ENCODE measurements around the gene PSPH. TPM values are rescaled to one million over a fixed set of nuclear protein-coding genes. Genes with fewer than 3 reads are reported as not detected.

PSPH gene
- total RNA-seq, 2 donors from 2014 or later, result 4.6 to 14.3 TPM

GRCh38 chr7:56063500-56063881 is 12.2 kb upstream of the PSPH start:
- 51 to 54% methylated on average over 7 of the region's 7 CpGs for WGBS, 2 donors
- peaks cover 0 to 19% of the 10 kb centered on the region in 2 donors for H3K36me3 ChIP-seq (replicated peaks in 1 of 2; ENCODE audit: insufficient read depth in 1 of 2, low read depth in 2 of 2)

GRCh38 chr7:56062382-56062781 is 11.1 kb upstream of the PSPH start:
- Histone ChIP-seq H3K9me3 (no peaks in the 10 kb centered on the region), H3K4me1 (peaks cover 42% of the 10 kb centered on the region), H3K27ac (peak overlapping the region in 3 of 4 donors; percentile 38 to 92 (median 76)), H3K4me3 (no peak overlapping the region), H3K27me3 (no peaks in the 10 kb centered on the region), H3K36me3 (replicated peaks in 1 of 2; ENCODE audit: insufficient read depth in 1 of 2, low read depth in 2 of 2) (peaks cover 0 to 29% of the 10 kb centered on the region in 2 donors)
- no peak for TF ChIP-seq CTCF (IDR thresholded peaks at IDR 0.05)
- TF ChIP-seq POLR2A (IDR thresholded peaks at IDR 0.05), result no peak
- intact Hi-C loops (cut with DNase I), result no loop called here
- DNase-seq (no peak), ATAC-seq (no peak)
- WGBS, 2 donors, result 45 to 66% methylated on average over 2 of the region's 2 CpGs

More at GRCh38 chr7:56063500-56063881, 12.2 kb upstream of the PSPH start:
- peaks cover 42% of the 10 kb centered on the region for H3K4me1 ChIP-seq
- H3K9me3 ChIP-seq, result no peaks in the 10 kb centered on the region
- DNase-seq, result no peak
- no peak for ATAC-seq
- TF ChIP-seq CTCF (IDR thresholded peaks at IDR 0.05) (no peak), POLR2A (IDR thresholded peaks at IDR 0.05) (no peak)
- H3K4me3 ChIP-seq, result no peak overlapping the region
- intact Hi-C loops (cut with DNase I), result no loop called here
- peak overlapping the region; percentile 91 to 95 (median 92) for H3K27ac ChIP-seq
- no peaks in the 10 kb centered on the region for H3K27me3 ChIP-seq

GRCh38 chr7:56053993-56054392 is 2.7 kb upstream of the PSPH start:
- Histone ChIP-seq H3K27ac (no peak overlapping the region), H3K27me3 (no peaks in the 10 kb centered on the region), H3K4me1 (peaks cover 45% of the 10 kb centered on the region), H3K36me3 (replicated peaks in 1 of 2; ENCODE audit: insufficient read depth in 1 of 2, low read depth in 2 of 2) (peaks cover 0 to 30% of the 10 kb centered on the region in 2 donors), H3K9me3 (no peaks in the 10 kb centered on the region), H3K4me3 (no peak overlapping the region)
- DNase-seq (no peak), ATAC-seq (no peak)
- WGBS, 2 donors, result 53 to 65% methylated on average over 2 of the region's 2 CpGs
- intact Hi-C loops (cut with DNase I), result no loop called here
- TF ChIP-seq POLR2A (IDR thresholded peaks at IDR 0.05) (no peak), CTCF (IDR thresholded peaks at IDR 0.05) (no peak)

- intact Hi-C loops (cut with DNase I), result no loop called here
- no peak overlapping the region for H3K4me3 ChIP-seq
These were observed 2.1 kb upstream of the PSPH start for GRCh38 chr7:56053379-56053778.

More at GRCh38 chr7:56053379-56053778, 2.1 kb upstream of the PSPH start:
- Histone ChIP-seq H3K9me3 (no peaks in the 10 kb centered on the region), H3K36me3 (replicated peaks in 1 of 2; ENCODE audit: insufficient read depth in 1 of 2, low read depth in 2 of 2) (peaks cover 0 to 25% of the 10 kb centered on the region in 2 donors), H3K4me1 (peaks cover 51% of the 10 kb centered on the region), H3K27ac (no peak overlapping the region), H3K27me3 (no peaks in the 10 kb centered on the region)
- DNase-seq, result no peak
- 73 to 75% methylated on average over 9 of the region's 9 CpGs for whole genome bisulfite sequencing, 2 donors
- TF ChIP-seq POLR2A (IDR thresholded peaks at IDR 0.05), result no peak
- TF ChIP-seq CTCF (IDR thresholded peaks at IDR 0.05), result no peak
- no peak for ATAC-seq
